ENCODE data around the gene PLCB3. TPM values are rescaled to one million over a fixed set of nuclear protein-coding genes. Genes with fewer than 3 reads are reported as not detected.

PLCB3 gene
- polyA plus RNA-seq, 1 experiment: 11.7 TPM

GRCh38 chr11:64291262-64291751 is 40.0 kb downstream of the PLCB3 start, which contains the start of gene KCNK4:
Gene KCNK4, plus strand, starts transcription at chr11:64291302. Its CDS starts 1,717 bp downstream, at chr11:64293019.
- Histone ChIP-seq H3K9me3 (ENCODE audit: control insufficient read depth, insufficient read depth, low read length) (no peaks in the 10 kb centered on the region), H3K27me3 (ENCODE audit: control insufficient read depth, insufficient read depth, low read length) (peaks cover 48% of the 10 kb centered on the region), H3K27ac (ENCODE audit: low read depth, low read length) (no peak within 1 kb of the TSS), H3K4me3 (ENCODE audit: low read depth, low read length) (peak within 1 kb of the TSS; percentile 29; the same call in 1 of the 2 replicates)
- no peak for TF ChIP-seq CTCF (IDR thresholded peaks at IDR 0.05; ENCODE audit: low read depth, low read length)
- ChIA-PET POLR2A (no interaction called here), CTCF (interaction anchor here (12.0 kb wide), 1 partner anchor 11 kb away, joined by 124 read pairs; the partner anchor contains the start of gene CATSPERZ)
- DNase-seq (ENCODE audit: low read depth, low spot score): no peak

- peaks cover 54% of the 10 kb centered on the region for H3K27me3 ChIP-seq (ENCODE audit: control insufficient read depth, insufficient read depth, low read length)
- DNase-seq (ENCODE audit: low read depth, low spot score): no peak
- no peak overlapping the region for H3K27ac ChIP-seq (ENCODE audit: low read depth, low read length)
- peak overlapping the region; percentile 29; the same call in 1 of the 2 replicates for H3K4me3 ChIP-seq (ENCODE audit: low read depth, low read length)
- no peak for TF ChIP-seq CTCF (IDR thresholded peaks at IDR 0.05; ENCODE audit: low read depth, low read length)
- H3K9me3 ChIP-seq (ENCODE audit: control insufficient read depth, insufficient read depth, low read length): peaks cover 1% of the 10 kb centered on the region; the same call in 1 of the 2 replicates
- POLR2A ChIA-PET: no interaction called here
- CTCF ChIA-PET: interaction anchor here (12.0 kb wide), 1 partner anchor 11 kb away, joined by 124 read pairs; the partner anchor contains the start of gene CATSPERZ
These were observed 40.6 kb downstream of the PLCB3 start for GRCh38 chr11:64291752-64292459.

GRCh38 chr11:64292460-64293254 is 41.3 kb downstream of the PLCB3 start:
- DNase-seq (ENCODE audit: low read depth, low spot score): no peak
- TF ChIP-seq CTCF (IDR thresholded peaks at IDR 0.05; ENCODE audit: low read depth, low read length): no peak

GRCh38 chr11:64294774-64295173 is 43.4 kb downstream of the PLCB3 start:
- POLR2A ChIA-PET: interaction anchor here (0.7 kb wide), 1 partner anchor 1920 kb away, joined by 8 read pairs; no protein-coding TSS in a partner anchor
- TF ChIP-seq CTCF (IDR thresholded peaks at IDR 0.05; ENCODE audit: low read depth, low read length): no peak
- no peak for DNase-seq (ENCODE audit: low read depth, low spot score)
- no peak overlapping the region for H3K4me3 ChIP-seq (ENCODE audit: low read depth, low read length)
- H3K9me3 ChIP-seq (ENCODE audit: control insufficient read depth, insufficient read depth, low read length): peaks cover 4% of the 10 kb centered on the region; the same call in 1 of the 2 replicates
- H3K27ac ChIP-seq (ENCODE audit: low read depth, low read length): no peak overlapping the region
- H3K27me3 ChIP-seq (ENCODE audit: control insufficient read depth, insufficient read depth, low read length): peaks cover 82% of the 10 kb centered on the region
- CTCF ChIA-PET: interaction anchor here (0.6 to 2.7 kb wide), 3 partner anchors 9 to 110 kb away, joined by 4 to 14 read pairs (median 5); partner anchors contain the start of gene PLCB3

More at GRCh38 chr11:64292460-64293254, 41.3 kb downstream of the PLCB3 start:
- H3K9me3 ChIP-seq (ENCODE audit: control insufficient read depth, insufficient read depth, low read length): peaks cover 4% of the 10 kb centered on the region; the same call in 1 of the 2 replicates
- ChIA-PET CTCF (interaction anchor here (0.5 to 12.0 kb wide), 2 partner anchors 10 to 16 kb away, joined by 3 to 124 read pairs; partner anchors contain the start of gene CATSPERZ), POLR2A (no interaction called here)
- H3K4me3 ChIP-seq (ENCODE audit: low read depth, low read length): peak overlapping the region; percentile 4; the same call in 1 of the 2 replicates
- H3K27ac ChIP-seq (ENCODE audit: low read depth, low read length): no peak overlapping the region
- peaks cover 62% of the 10 kb centered on the region for H3K27me3 ChIP-seq (ENCODE audit: control insufficient read depth, insufficient read depth, low read length)

All from AG04450 (cell line).